SU-DHL-6 (cell line): Measurements from ENCODE around the gene TRAPPC2L.

Experiments used
- H2AFZ ChIP-seq: fragments of 200-600 bp; sonication (generic); 2 replicates; pipeline ENCODE4 v1.6.1; 2014; ENCODE audit warnings: low read depth, mild to moderate bottlenecking, moderate library complexity, mixed read lengths, antibody characterized with exemption, low read length; ENCODE audit not compliant: severe bottlenecking
- H3F3A ChIP-seq: fragments of 200-600 bp; shearing (Covaris generic); 2 replicates; pipeline ENCODE4 v1.6.0; 2016; ENCODE audit warnings: antibody characterized with exemption, mild to moderate bottlenecking; ENCODE audit not compliant: insufficient read depth
- H3K27ac ChIP-seq: fragments of 200-600 bp; sonication (generic); 2 replicates; pipeline ENCODE4 v1.5.1; 2016; ENCODE audit warnings: low read depth, mild to moderate bottlenecking, low read length, moderate library complexity, mixed read lengths
- H3K27me3 ChIP-seq: fragments of 200-600 bp; sonication (generic), shearing (Covaris generic); 2 replicates; pipeline ENCODE4 v1.6.0; 2014; ENCODE audit warnings: mild to moderate bottlenecking, low read length
- H3K36me3 ChIP-seq: fragments of 200-600 bp; sonication (generic); 2 replicates; pipeline ENCODE4 v1.6.1; 2014; ENCODE audit warnings: mild to moderate bottlenecking, low read length, mixed read lengths
- H3K4me2 ChIP-seq: fragments of 300-600, 200-600 bp; shearing (Covaris generic), sonication (generic); 2 replicates; pipeline ENCODE4 v1.6.0; 2014; ENCODE audit warnings: low read length, low read depth, mild to moderate bottlenecking; ENCODE audit not compliant: poor library complexity, severe bottlenecking
- H3K4me3 ChIP-seq: fragments of 200-600 bp; sonication (generic); 2 replicates; pipeline ENCODE4 v1.5.1; 2014; ENCODE audit warnings: antibody characterized with exemption, low read length, mild to moderate bottlenecking, mixed read lengths; ENCODE audit not compliant: insufficient read depth, poor library complexity, severe bottlenecking
- H3K79me2 ChIP-seq: fragments of 200-600 bp; sonication (generic); 2 replicates; pipeline ENCODE4 v1.6.1; 2014; ENCODE audit warnings: mild to moderate bottlenecking, low read length, moderate library complexity; ENCODE audit not compliant: insufficient read depth
- H3K9ac ChIP-seq: fragments of 200-600 bp; sonication (generic); 2 replicates; pipeline ENCODE4 v1.7.0; 2014; ENCODE audit warnings: mild to moderate bottlenecking, low read length
- H3K9me2 ChIP-seq: fragments of 200-600 bp; sonication (generic); replicated peaks from 2 replicates; pipeline ENCODE4 v1.6.1; 2014; ENCODE audit warnings: low read length; ENCODE audit not compliant: insufficient read depth
- H3K9me3 ChIP-seq: fragments of 200-600 bp; sonication (generic); 2 replicates; pipeline ENCODE4 v1.6.1; 2014; ENCODE audit warnings: low read length, mixed read lengths; ENCODE audit not compliant: insufficient read depth
- H4K20me1 ChIP-seq: fragments of 200-600 bp; sonication (generic); 2 replicates; pipeline ENCODE4 v1.6.1; 2014; ENCODE audit warnings: low read depth, mild to moderate bottlenecking, antibody characterized with exemption, low read length, moderate library complexity, mixed read lengths
- EZH2phosphoT487 ChIP-seq: fragments of 200-600 bp; sonication (generic), shearing (Covaris generic); conservative IDR thresholded peaks from 2 replicates; pipeline ENCODE4 v1.6.1; 2018; ENCODE audit warnings: mild to moderate bottlenecking, antibody characterized with exemption, low read length, moderate library complexity, mixed read lengths
- TF ChIP-seq, protein P1 (sequence below): fragments of 200-600 bp; sonication (generic); IDR thresholded peaks from one replicate; pipeline ENCODE4 v1.5.1; 2017; ENCODE audit warnings: antibody characterized with exemption, mild to moderate bottlenecking, low read length, moderate library complexity; ENCODE audit not compliant: insufficient read depth, poor library complexity, severe bottlenecking

Gene TRAPPC2L

DNA sequence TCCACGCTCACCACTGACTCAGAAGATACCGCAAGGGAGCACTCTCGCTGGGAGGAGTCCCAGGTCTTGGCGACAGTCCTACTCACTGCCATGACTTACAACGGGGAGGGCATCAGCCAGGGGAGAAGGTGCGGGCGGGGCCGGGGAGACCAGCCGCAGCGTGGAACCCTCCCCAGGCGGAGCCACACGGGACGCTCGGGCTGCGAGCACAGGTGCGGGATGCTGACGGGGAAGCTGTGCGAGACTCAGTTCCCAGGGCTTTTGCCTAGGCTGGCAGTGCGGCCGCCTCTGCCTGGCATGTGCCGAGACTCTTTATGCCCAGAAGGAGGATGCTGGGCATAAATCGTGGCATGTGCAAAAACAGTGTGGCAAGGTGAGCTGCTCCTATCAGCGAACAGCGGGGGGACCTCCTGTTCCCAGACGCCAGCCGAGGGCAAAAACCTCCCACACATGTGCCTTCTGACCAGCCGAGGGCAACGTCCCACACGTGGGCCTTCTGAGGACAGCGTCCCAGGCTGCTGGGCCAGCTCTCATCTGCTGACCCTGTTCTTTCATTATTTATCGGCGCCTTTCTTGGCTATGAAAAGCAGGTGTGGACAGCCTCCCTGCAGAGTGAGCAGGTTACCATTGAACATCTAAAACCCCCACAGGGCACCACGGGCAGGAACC lies 6.3 kb upstream of the TRAPPC2L start:
- TF ChIP-seq EZH2phosphoT487: no peak
- TF ChIP-seq, protein P1, sequence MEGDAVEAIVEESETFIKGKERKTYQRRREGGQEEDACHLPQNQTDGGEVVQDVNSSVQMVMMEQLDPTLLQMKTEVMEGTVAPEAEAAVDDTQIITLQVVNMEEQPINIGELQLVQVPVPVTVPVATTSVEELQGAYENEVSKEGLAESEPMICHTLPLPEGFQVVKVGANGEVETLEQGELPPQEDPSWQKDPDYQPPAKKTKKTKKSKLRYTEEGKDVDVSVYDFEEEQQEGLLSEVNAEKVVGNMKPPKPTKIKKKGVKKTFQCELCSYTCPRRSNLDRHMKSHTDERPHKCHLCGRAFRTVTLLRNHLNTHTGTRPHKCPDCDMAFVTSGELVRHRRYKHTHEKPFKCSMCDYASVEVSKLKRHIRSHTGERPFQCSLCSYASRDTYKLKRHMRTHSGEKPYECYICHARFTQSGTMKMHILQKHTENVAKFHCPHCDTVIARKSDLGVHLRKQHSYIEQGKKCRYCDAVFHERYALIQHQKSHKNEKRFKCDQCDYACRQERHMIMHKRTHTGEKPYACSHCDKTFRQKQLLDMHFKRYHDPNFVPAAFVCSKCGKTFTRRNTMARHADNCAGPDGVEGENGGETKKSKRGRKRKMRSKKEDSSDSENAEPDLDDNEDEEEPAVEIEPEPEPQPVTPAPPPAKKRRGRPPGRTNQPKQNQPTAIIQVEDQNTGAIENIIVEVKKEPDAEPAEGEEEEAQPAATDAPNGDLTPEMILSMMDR: no peak
- Histone ChIP-seq H4K20me1 (no peaks in the 10 kb centered on the region), H3K27me3 (no peaks in the 10 kb centered on the region), H2AFZ (no peak overlapping the region), H3K4me2 (no peak overlapping the region), H3K79me2 (no peaks in the 10 kb centered on the region; the same call in 1 of the 2 replicates), H3K27ac (no peak overlapping the region), H3K9ac (no peak overlapping the region), H3K9me3 (no peaks in the 10 kb centered on the region), H3K4me3 (no peak overlapping the region), H3K9me2 (no peaks in the 10 kb centered on the region), H3K36me3 (no peaks in the 10 kb centered on the region), H3F3A (peaks cover 7% of the 10 kb centered on the region)

DNA sequence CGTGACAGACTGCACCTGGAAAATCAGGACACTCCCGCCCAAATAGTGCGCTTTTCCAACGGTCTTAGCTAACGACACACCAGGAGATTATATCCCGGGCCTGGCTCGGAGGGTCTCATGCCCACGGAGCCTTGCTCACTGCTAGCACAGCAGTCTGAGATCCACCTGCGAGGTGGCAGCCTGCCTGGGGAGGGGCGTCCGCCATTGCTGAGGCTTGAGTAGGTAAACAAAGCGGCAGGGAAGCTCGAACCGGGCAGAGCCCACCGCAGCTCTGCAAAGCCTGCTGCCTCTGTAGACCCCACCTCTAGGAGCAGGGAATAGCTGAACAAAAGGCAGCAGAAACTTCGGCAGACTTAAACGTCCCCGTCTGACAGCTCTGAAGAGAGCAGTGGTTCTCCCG lies 5.3 kb upstream of the TRAPPC2L start:
- no peaks in the 10 kb centered on the region for H4K20me1 ChIP-seq

DNA sequence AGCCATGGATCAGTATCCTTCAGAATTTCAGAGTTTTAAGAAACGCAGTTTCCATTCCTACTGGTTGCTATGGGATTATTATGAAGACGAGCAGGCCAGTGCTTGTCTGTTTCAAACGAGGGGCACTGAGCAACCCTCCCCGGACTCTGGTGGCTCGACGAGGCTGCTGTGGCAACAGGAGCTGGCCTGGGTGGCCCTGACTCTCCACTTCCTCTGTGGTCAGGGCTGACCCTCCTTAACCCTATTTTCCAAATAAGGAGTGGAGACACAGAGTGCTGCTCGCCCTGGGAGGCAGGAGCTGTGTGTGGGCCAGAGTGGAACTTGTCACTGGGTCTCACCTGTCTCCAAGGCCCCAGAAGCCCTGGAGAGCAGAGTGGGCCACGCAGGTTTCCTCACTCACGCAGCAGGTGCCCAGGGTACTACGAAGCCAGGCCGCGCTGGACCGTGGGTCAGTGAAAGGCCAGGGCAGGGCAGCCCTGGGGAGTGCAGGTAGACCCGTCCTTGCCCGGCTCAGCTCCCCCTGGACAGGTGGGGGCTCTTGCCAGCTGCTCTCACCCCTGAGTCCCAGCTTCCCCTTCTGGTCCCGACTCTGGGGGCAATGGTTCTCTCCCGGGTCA lies 3.5 kb upstream of the TRAPPC2L start:
- Histone ChIP-seq H3K9me2 (no peaks in the 10 kb centered on the region), H3K27ac (no peak overlapping the region), H3F3A (peaks cover 7% of the 10 kb centered on the region), H3K79me2 (peaks cover 4% of the 10 kb centered on the region), H2AFZ (no peak overlapping the region), H3K36me3 (no peaks in the 10 kb centered on the region), H3K27me3 (no peaks in the 10 kb centered on the region), H3K4me2 (no peak overlapping the region), H4K20me1 (no peaks in the 10 kb centered on the region), H3K4me3 (no peak overlapping the region), H3K9ac (no peak overlapping the region), H3K9me3 (no peaks in the 10 kb centered on the region)
- TF ChIP-seq, protein P1: no peak
- no peak for TF ChIP-seq EZH2phosphoT487

More for the DNA sequence above, 5.3 kb upstream of the TRAPPC2L start:
- H3K9ac ChIP-seq: no peak overlapping the region
- H3K27me3 ChIP-seq: no peaks in the 10 kb centered on the region
- H2AFZ ChIP-seq: no peak overlapping the region
- no peaks in the 10 kb centered on the region for H3K36me3 ChIP-seq
- no peaks in the 10 kb centered on the region for H3K9me2 ChIP-seq
- H3K79me2 ChIP-seq: peaks cover 4% of the 10 kb centered on the region; the same call in 1 of the 2 replicates
- H3K27ac ChIP-seq: no peak overlapping the region
- H3K9me3 ChIP-seq: no peaks in the 10 kb centered on the region
- TF ChIP-seq EZH2phosphoT487: no peak
- TF ChIP-seq, protein P1: no peak
- peaks cover 7% of the 10 kb centered on the region for H3F3A ChIP-seq
- H3K4me3 ChIP-seq: no peak overlapping the region
- H3K4me2 ChIP-seq: no peak overlapping the region
